Ramos (cell line): Measurements from ENCODE around the gene OLIG3.

Source experiments
- in situ Hi-C: fragments of 300-500 bp; cut with MboI; formaldehyde crosslinking; loops from one replicate; pipeline ENCODE4 v1.14.3; 2022; ENCODE audit warnings: low sequenced_read_pairs; ENCODE audit not compliant: unreplicated experiment

The OLIG3 gene

DNA sequence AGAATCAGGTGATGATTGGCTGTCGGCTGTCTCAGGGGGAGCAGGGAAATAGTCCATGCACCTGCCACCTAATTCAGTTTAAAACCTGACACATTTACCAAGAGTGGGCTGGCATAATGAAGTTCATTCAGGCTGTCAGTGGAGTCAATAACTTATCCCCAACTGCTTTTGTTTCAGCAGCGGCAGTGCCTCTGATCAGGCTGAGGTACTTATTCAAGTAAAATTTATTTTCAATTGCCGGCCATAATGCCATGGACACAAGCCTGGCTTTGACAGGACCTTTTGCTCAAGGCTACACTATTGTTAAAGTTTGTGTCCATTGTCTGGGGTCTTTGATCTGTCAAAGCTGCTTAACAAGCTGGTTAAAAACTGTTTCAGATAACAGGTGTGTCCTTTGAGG, 20.6 kb downstream of the OLIG3 start:
- in situ Hi-C loops: no loop called here

DNA sequence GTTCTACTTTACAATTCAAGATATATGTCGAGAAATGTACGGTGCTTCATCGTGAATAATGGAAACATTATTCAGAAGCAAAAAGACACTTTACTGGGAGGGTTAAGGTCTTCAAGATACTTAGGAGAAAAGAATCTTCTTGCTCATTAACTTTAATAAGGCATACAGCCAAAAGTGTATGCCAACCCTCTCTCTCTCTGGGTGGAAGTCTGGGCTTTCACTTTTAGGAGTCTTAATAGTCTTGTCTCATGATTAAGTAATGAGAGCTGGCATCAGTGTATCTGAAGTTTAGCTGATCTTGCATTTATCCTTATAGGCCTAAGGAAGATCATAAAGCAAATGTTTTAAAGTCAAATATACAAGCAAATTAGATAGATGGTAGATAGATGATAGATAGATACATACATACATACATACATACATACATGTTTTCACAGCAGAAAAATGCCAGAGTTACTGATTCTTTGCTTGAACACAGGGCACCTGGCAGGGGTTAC, 21.5 kb downstream of the OLIG3 start:
- in situ Hi-C loops: no loop called here

DNA sequence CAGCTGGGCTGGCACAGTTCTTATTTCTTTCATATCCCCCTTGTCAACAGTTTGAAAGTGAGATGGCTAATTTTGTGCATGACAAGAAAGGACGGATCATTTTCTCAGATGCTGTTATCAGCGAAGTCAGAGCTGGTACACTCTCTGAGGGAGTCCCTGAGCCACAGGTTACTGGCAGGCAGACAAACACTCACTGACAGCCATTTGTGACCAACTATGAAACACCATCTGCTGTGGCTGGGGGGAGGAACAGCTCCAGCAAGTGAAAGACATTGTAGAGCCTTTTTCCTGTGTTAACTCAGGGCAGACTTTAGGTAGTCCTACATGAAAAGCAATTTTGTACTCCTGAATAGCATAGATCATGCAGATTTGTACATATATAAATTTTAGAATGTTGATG, 22.2 kb downstream of the OLIG3 start:
- in situ Hi-C loops: no loop called here

DNA sequence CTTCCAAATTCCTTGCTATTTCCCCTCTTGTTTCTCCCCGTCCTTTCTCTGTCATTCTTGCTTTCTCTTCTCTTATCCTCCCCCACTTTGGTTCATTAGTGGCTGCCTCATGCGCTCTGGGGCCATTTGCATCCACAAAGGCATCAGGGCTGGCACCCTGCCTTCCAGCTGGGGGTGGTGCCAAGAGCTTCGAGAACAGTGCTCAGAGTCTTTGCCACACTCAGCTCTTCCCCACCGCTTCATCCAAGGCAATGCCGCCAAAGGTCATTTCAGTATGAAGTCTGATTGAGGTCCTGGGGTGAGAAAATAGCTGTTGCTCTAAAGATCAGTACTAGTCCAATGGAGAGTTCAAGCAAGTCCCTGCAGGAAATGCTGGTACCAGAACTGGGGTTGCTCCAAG, 22.7 kb downstream of the OLIG3 start:
- in situ Hi-C loops: no loop called here

DNA sequence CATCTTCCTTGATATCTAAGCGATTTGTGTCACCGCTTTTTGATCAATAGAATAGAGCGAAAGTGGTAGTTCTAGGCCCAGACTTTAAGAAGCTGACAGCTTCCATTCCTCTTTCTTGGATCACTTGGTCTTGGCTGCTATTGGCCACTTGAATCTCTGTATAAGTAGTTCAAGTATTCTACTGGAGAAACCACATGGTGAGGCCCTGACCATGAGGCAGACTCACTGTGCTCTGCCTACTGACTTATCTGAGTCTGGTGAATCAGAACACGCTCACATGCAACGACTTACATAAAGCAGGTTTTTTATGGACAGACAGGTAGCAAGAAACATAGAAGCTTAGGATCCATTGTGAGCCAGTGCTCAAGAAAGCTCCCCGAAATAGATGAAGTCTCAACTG, 27.0 kb downstream of the OLIG3 start:
- in situ Hi-C loops: no loop called here

DNA sequence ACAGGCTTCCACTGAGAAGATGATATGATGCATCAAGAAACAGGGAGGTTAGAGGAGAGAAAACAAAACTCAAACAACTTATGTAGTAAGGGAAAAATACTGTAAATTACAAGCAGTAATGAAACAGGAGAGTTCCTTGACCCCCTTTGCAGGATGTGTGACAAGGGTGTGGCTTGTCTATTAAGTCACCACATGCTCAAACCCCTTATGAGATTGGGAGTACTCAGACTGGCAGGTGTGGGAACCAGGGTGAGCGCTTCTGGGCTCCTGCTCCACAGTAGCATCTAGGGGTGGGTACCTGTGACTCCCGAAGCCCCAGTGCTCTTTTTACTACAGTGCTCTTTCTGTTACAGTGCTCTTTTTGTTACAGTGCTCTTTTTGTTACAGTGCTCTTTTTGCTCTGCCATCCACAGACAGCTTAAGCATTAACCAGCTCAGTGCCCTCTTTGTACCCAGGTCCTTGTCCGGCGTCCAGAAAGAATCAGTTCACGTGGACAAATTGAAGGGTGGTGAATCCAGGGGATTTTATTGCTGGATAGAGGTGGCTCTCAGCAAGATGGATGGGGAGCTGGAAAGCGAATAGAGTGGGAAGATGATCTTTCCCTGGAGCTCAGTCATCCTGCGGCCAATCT, 28.7 kb downstream of the OLIG3 start:
- in situ Hi-C loops: no loop called here

DNA sequence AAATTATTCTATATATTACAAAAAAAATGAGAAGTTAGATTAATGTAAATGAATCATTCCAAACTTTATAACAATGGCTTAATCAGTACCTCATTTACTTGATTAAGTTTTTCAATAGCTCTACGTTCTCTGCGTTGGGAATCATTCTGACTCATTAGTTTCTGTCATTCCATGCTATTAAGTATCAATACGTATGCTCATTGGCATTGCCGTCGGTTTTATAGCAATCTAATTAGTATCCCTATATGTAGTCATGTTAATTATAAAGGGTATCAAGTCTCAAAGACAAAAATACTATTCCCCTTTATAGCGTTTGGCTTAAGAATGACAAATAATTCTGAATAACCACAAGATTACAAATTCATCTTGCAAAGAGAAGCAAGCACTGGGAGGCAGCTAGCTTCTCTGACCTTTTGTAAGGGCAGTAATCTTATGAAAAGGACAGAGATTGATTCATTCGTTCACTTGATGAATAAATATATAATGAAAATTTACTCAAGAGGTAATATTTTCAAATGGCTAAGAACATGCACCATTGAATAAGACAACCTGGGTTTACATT, 41.8 kb downstream of the OLIG3 start:
- in situ Hi-C loops: no loop called here

DNA sequence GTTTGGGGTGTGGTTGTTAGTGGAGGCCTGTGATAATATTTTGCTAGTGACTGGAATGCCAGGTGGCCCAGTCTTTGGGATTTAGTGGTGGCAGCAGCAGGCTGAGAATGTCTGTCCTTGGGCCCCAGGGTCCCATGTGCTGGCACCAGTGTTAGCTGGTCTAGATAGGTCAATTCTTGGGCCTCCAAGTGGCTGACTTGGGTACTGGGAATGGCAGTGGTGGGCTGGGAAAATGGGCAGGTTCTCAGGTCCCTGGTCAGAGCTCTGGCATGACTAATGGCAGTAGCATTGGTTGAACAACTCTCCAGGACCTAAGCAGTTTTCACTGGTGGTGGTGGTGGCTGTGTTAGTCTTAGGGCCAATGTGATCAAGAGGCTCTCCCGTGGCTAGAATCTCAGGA, 50.3 kb downstream of the OLIG3 start:
- in situ Hi-C loops: no loop called here
